Esophagus squamous epithelium (tissue), 4 donors: ENCODE data around the gene SPSB1.

Source experiments
- POLR2A ChIP-seq, 4 donors: fragments of 450-650 bp; IDR thresholded peaks; one replicate each; pipeline ENCODE4 v1.6.1; 2017; ENCODE audit warnings: antibody characterized with exemption in 4 of 4, mild to moderate bottlenecking in 4 of 4, moderate library complexity in 3 of 4
- TF ChIP-seq, protein P1 (sequence below), 6 experiments: fragments of 450-650 bp in 4 of 6; fragments of 200-600 bp in 2 of 6; sonication (generic) in 2 of 6; IDR thresholded peaks; one replicate each; pipeline ENCODE4 v1.5.1; 2016 to 2019; ENCODE audit warnings: antibody characterized with exemption in 6 of 6, mild to moderate bottlenecking in 4 of 6, moderate library complexity in 4 of 6

DNA sequence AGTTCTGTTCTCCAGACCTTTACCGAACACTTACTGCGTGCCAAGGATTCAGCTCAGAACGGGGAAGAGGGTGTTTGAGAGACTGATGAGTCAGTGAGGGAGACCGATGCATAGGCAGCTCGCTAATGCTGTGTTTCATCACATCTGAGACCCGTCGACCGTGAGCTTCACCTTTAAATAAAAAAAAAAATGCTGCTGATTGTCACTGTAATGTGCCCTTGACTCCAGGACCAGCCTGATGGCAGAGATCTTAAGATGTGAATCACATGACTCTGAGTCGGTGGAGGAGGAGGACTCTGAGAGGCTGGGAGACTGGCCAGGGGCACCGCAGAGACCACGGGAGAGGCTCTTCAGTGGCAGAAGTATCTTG is 28.8 kb downstream of the SPSB1 start:
- TF ChIP-seq POLR2A (IDR thresholded peaks at IDR 0.05), result no peak
- TF ChIP-seq, protein P1, sequence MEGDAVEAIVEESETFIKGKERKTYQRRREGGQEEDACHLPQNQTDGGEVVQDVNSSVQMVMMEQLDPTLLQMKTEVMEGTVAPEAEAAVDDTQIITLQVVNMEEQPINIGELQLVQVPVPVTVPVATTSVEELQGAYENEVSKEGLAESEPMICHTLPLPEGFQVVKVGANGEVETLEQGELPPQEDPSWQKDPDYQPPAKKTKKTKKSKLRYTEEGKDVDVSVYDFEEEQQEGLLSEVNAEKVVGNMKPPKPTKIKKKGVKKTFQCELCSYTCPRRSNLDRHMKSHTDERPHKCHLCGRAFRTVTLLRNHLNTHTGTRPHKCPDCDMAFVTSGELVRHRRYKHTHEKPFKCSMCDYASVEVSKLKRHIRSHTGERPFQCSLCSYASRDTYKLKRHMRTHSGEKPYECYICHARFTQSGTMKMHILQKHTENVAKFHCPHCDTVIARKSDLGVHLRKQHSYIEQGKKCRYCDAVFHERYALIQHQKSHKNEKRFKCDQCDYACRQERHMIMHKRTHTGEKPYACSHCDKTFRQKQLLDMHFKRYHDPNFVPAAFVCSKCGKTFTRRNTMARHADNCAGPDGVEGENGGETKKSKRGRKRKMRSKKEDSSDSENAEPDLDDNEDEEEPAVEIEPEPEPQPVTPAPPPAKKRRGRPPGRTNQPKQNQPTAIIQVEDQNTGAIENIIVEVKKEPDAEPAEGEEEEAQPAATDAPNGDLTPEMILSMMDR (IDR thresholded peaks at IDR 0.05), result no peak
